GM12801 (cell line): ENCODE results near the gene NAXD.

ENCODE experiments used
- CTCF ChIP-seq: IDR thresholded peaks from one replicate; pipeline ENCODE4 v1.5.1; 2011; ENCODE audit warnings: control low read depth; ENCODE audit not compliant: insufficient read length; ENCODE audit errors: extremely low read depth

NAXD gene

GRCh38 chr13:110583178-110583865 lies 32.0 kb upstream of the NAXD start:
- TF ChIP-seq CTCF = no peak

GRCh38 chr13:110589793-110590390 lies 25.5 kb upstream of the NAXD start:
- TF ChIP-seq CTCF = no peak

- no peak for TF ChIP-seq CTCF
These were observed 24.8 kb upstream of the NAXD start for GRCh38 chr13:110590577-110590976.

- TF ChIP-seq CTCF = no peak
These were observed 22.7 kb upstream of the NAXD start for GRCh38 chr13:110592665-110593064.

- no peak for TF ChIP-seq CTCF
These were observed 21.8 kb upstream of the NAXD start for GRCh38 chr13:110593430-110594130.

- no peak for TF ChIP-seq CTCF
These were observed 18.2 kb upstream of the NAXD start for GRCh38 chr13:110597041-110597689.

GRCh38 chr13:110600261-110600819 lies 15.0 kb upstream of the NAXD start:
- TF ChIP-seq CTCF = no peak
